HPDE6-E6E7 (cell line): Measurements from ENCODE around the gene BTNL9.
"Not testable (repeated sequence)": the region's sequence is repeated elsewhere in the genome, so short reads cannot be mapped to it uniquely, and the experiment has no call there.

Source experiments
- DNase-seq: peaks from one replicate; pipeline ENCODE4 v3.0.0; 2011; ENCODE audit warnings: missing footprints; ENCODE audit errors: extremely low spot score

Gene BTNL9

DNA sequence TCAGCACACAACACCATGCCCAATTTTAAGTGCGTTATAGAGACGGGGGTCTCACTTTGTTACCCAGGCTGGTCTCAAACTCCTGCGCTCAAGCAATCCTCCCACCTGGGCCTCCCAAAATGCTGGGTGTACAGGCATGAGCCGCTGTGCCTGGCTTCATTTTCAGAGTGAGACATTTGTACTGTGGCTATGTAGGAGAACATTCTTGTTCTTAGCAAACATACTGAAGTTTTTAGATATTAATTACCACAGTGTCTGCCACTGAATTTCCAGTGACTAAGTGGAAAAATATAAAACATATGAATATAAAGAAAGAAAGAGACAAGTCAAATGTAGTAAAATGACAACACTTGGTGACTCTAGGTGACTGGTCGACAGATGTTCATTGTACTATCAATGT lies 20.9 kb downstream of the BTNL9 start:
- DNase-seq, result no peak

DNA sequence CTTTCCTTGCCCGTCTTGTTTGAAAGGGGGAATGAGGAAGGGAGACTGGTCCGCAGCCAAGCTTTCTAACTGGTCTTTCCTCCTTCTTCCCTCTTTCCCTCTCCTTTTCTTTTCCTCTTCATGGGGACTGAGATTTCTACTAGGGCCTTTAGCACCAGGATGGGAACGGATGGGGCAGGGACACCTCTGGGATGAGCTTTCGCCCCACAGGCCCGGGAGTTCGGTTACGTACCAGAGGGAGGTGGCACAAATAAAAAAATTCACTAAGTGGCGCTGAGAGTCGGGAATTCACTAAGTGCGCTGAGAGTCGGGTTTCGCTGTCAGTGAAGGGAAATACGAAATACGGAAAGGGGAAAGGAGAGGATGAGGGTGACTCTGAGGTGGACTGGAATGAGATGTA lies 21.6 kb downstream of the BTNL9 start:
- no peak for DNase-seq

DNA sequence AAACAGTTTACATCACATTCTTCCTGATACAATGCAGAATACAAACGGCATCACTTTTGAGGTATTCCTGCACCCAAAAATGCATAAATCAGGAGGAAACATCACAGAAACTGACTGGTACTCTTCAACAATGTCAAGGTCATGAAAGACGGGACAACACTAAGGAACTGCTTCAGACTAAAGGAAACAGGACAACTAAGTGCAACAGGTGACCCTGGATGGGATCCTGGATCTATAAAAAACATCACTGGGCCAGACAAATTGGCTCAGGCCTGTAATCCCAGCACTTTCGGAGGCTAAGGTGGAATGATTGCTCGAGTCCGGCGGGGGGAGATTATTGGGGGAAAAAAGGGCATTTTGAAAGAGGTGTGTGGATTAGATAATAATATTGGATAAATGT lies 22.6 kb downstream of the BTNL9 start:
- no peak for DNase-seq

DNA sequence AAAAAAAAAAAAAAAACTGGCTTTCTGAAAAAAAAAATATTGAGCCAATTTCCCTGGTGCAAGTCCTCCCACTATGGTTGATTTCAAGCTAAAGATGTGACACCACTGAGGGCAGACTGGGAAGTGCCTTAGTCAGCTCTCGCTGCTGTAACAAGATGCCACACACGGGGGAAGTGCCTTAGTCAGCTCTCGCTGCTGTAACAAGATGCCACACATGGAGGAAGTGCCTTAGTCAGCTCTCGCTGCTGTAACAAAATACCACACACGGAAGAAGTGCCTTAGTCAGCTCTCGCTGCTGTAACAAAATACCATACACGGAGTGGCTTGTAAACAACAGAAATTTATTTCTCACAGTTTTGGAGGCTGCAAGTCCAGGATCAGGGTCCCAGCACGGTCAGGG lies 23.4 kb downstream of the BTNL9 start:
- no peak for DNase-seq

DNA sequence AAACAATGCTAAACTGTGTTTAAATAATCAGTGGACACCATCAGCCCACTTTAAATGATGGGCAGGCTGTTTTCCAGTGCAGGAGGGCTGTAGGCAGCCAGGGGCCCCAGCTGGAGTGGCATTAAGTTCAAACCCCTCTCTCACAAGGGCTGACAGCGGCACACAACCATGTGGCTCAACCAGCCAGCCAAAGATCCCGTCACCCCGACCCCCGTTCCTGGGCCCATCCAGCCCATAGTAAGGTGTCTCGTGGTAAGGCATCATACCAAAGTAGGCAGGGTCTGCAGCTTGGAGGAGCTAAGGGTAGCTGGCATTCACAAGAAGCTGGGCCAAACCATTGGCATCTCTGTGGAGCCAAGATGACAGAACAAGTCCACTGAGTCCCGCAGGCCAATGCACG lies 24.9 kb downstream of the BTNL9 start:
- DNase-seq, result no peak

DNA sequence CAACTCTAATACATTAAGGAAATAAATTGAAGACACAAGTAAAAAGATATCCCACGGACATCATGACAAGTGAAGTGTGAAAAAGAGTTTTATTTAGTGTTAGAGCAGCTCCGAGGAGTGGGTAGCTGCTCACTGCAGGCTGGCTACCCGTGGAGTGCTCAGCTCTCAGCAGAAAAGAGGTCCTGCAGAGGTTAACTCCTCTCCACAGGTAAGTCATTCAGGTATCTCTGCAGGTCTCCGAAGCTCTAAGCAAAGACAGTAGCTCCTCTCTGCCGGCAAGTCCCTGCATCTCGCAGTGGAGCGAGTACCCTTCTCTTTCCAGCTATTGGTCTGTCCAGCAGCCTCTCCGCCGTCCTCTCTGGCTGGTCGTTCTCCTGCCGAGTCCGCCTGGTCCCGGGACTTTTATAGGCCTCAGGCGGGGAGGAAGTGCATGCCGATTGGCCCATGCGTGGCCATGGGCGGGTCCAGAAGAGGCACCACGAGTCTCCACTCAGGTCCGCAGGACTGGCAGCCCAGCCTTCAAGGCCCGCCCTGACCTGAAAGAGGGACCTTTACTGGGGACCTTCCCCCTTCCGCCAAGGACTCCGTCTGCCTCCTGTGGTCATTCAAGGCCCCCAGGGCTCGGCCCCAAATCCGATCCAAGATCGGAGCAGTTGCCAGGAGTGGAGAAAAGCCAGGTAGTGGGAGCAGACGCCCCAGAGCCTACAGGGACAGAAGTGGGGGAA lies 29.9 kb downstream of the BTNL9 start:
- DNase-seq, result no peak

DNA sequence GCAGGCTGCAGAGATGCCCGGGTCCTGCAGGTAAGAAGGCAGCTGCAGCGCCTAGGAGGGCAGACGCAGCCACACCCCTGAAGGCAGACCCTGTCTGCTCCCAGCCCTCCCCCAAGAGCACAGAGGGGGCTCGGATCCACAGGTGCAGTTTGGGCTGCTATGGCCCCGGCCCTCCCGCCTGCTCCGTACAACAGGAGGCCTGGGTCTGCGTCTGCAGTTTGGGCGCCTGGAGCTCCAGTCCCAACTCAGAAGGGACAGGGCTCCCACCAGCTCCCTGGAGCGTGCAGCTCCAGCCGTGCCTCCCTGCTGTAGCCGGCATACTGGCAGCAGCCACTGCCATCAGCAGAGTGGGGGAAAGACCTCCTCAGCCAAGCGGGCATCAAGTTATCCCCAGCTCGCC lies 30.5 kb downstream of the BTNL9 start:
- DNase-seq, result no peak

DNA sequence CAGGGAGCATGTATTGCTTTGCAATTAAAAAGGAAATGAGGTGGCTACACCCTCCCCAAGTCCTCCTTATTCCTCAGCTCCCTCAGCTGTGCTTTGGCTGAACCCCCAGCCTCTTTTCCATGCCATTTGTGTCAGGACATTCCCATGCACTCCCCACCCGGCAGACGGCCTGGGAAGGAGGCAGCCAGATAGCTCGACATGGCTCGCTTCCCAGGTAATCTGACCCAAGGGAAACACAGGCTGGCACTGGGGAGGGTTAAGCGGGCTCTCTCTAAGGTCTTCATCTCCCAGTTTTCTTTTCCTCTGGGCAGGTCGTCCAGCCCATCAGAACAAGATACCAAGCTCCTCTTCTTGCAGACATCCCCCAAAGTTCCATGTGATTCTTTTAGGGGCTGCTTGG lies 31.2 kb downstream of the BTNL9 start:
- DNase-seq, result no peak

DNA sequence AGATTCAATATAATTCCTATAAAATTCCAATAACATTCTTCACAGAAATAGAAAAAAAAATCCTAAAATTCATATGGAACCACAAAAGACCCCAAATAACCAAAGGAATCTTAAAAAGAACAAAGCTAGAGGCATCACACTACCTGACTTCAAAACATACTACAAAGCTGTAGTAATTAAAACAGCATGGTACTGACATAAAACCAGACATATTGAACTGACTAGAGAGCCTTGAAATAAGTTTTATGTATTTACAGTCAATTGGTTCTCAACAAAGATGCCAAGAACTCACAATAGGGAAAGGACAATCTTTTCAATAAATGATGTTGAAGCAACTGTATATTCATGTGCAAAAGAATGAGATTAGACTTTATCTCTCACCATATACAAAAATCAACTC lies 36.9 kb downstream of the BTNL9 start:
- DNase-seq, result no peak

DNA sequence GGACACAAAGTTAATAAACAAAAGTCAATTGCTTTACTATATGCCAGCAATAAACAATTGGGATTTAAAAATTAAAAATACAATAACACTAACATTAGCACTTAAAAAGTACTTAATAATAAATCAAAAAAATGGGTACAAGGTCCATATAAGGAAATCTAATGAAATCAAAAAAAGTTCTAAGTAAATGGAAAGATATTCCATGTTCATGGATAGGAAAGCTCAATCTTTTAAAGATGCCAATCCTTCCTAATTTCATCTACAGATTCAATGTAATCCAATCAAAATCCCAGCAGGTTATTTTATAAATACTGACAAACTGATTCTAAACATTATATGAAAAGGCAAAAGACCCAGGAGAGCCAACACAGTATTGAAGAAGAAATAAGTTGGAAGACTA lies 41.9 kb downstream of the BTNL9 start:
- DNase-seq, result no peak

DNA sequence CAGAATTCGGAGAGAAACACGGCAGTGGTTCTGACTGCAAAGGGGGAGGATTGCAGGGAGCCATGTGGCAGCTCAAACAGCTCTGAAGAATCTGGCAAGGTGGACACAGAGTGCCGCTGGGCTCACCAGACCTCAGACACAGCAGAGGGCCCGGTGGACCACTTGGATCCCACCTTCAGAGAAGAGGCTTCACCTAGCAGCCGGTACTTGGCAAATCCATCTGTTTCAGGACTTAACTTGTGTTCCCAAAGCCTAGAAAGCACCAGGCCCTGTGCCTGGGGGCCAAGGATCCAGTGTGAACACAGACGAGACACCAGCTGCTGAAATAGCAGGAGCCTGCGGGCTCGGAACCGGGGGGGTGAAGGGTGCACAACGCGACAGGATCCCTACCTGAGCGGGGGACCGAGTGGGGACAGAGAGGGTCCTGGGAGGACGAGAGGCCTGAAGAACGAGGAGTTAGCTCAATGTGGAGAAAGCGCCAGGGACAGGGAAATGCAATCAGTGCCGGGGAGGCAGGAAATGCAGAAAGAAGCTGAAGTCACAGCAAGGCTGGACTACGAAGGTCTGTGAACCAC lies 44.6 kb downstream of the BTNL9 start:
- DNase-seq, result no peak

DNA sequence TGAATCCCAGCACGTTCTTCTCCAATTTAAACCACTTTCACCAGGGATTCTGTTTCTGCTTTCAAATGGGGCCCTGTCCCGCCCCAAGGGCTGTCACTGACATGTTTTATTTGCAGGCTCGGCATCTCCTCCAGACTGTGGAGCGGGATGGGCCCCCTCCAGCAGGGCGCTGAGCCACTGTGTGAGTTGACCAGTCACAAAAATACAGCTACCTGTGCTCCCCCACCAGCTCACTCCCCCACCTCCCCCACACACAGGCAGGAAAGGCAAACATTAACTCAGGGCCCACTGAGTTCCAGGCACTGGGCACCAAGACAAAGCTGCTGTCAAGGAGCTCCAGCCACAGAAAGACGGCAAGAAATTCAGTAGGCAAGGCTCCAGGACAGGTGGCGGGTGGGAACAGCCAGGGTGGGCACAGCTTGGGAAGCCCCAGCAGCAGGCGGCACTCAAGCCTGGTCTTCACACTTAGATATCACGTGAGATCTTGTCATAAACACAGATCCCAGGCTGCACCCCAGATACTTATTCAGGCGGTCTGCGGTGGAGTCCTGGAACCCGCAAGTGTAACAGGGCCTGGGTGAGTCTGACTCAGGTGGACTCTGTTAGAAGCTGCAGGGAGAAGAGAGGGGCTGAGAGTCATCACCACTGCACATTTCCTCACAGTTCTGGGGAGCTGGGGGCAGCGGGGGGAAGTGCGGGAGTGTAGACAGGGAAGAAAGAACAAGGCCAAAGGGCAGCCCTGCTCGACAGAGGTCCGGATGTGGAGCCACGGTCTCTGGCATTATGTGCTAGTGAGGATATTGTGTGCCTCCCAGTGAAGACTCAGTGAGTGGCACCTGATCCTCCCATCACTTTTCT lies 46.2 kb downstream of the BTNL9 start:
- no peak for DNase-seq

DNA sequence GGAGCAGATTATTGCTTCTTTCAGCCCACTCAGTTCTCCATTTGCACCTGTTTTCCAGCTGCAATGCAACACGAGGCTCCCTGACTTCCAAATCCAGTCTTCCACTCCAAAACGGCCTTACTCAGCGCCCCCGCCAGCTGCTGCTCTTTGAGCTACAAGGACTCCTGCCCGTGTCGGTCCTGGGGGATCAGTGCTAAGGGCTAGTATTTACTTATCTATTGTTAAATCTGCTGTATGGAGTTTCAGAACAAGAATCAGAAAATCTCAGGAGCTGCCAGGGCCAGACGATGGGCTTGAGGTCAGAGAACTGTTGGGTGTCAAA lies 46.8 kb downstream of the BTNL9 start:
- DNase-seq, result no peak

DNA sequence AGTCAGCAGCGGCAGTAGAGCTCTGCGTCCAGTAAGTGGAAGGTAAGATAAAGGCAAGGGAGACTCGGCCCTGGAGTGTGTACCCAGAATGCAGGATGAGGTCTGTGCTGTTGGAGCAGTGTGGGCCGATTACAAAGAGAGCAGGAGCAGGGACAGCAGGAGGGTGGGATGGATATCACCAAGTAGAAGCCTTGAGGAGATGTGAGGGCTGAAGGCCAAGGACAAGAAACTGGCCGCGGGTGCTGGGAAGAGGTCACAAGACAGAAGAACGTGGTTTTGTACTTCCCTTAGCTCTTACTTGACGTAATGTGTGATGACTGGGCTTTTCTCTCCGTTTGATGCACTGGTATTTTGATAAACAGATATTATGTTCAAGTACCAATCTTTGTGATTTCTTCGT lies 47.2 kb downstream of the BTNL9 start:
- DNase-seq, result no peak

DNA sequence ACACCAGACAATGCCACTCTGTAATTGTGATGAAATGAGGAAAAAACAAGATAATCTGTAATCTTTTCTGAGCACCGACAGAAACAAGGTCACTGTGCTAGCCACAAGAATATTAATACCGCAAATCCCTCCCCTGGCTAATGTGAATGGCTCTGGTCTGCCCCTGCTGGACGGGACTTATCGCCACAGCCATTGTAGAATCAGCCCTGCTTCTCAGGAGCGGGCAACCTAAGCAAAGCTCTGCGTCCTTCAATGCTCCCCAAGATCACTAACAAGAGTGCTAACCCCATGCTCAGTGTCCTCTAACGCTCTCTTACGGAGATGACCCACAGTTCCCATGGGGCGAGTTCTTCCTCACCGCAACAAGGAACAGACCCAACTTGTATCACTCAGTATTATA lies 48.2 kb downstream of the BTNL9 start:
- no peak for DNase-seq

DNA sequence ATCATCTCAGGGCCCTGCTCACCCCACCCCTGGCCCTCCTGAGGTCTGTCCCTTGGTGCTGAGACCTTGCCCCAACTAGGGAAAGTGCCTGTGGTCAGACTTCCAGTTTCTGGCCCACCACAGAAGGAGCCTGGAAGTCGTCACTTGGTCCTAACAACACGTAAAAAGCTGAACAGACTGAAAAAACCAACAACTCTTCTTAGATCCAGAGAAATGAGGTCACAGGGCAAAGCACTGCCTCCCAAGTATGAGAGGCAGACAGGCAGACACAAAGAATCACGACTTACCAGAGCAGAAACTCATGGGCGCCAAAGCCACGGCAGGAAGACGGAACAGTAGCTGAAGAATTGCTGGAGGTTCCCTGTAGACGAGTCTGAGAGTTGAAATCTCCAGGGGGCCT lies 52.4 kb downstream of the BTNL9 start:
- no peak for DNase-seq

DNA sequence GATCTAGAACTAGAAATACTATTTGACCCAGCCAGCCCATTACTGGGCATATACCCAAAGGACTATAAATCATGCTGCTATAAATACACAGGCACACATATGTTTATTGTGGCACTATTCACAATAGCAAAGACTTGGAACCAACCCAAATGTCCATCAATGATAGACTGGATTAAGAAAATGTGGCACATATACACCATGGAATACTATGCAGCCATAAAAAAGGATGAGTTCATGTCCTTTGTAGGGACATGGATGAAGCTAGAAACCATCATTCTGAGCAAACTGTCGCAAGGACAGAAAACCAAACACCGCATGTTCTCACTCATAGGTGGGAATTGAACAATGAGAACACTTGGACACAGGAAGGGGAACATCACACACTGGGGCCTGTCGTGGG lies 55.1 kb downstream of the BTNL9 start:
- DNase-seq, result not testable (repeated sequence)

DNA sequence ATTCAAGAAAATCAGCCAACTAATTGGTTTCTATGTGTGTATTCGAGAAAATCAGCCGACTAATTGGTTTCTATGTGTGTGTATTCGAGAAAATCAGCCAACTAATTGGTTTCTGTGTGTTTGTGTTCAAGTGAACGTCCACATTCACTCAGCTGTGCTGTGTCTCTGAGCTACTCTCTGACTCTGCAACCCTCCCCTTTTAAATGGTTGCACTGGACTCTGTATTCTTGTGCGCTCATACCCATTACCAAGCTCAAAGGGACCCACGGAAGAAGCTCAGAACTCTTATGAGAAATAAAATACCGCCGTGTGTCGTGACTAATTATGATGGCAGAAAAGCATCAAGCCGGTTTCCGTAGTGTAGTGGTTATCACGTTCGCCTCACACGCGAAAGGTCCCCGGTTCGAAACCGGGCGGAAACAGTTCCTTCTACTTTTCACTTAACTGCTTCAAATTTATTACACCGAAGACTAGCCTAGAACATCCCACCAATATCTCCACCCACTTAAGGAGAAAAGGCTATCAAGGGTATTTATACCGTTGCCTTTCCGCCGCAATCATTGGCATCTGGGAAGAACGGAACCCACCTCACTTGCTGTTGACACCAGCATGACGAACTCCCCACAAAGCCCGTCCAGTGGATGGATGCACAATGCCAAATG lies 56.8 kb downstream of the BTNL9 start:
- not testable (repeated sequence) for DNase-seq

DNA sequence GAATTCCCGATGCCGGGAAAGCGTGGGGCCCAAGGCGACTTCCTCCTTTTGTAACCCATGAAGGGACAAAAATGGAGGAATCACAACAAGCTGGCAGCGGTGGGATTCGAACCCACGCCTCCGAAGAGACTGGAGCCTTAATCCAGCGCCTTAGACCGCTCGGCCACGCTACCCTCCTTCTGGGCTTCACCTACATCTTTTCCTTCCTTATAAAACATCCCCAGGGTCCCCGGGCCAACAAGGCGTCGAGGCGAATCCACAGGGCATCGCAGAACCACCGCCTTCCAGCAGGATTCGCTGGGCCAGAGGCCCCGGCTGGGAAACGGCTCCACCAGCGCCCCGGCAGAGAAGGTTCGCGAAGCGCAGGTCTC lies 57.3 kb downstream of the BTNL9 start:
- DNase-seq, result not testable (repeated sequence)

DNA sequence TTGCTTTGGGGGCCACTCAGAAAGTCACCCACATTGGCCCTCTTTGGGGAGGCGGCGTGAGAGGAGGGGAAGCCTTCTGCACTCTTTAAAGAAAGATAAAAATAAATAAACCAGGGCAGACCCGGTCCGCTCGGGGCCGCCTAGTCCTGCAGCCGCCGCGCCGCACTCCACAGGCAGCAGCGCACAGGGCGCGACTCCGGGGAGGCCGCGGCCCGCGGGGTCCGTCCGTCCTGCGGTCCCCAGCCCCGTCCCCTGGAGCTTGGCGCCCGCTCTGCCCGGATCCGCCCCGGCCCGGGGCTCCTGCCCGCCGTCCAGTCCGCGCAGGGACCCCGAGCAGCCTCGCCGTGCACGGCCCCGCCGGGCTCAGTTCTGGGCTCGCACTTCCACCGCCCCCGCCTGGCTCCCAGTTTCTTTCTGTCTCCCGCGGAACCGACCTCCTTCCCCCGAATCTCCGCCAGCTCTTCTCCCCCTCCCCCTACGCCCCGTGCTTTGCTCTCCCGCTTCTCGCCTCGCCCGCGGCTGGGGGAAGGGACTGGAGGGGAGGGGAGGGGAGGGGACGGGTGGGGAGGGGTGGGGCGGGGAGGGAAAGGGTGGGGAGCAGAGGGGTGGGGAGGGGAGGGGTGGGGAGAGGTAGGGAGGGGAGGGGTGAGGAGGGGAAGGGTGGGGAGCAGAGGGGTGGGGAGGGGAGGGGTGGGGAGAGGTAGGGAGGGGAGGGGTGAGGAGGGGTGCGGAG lies 57.9 kb downstream of the BTNL9 start:
- not testable (repeated sequence) for DNase-seq

DNA sequence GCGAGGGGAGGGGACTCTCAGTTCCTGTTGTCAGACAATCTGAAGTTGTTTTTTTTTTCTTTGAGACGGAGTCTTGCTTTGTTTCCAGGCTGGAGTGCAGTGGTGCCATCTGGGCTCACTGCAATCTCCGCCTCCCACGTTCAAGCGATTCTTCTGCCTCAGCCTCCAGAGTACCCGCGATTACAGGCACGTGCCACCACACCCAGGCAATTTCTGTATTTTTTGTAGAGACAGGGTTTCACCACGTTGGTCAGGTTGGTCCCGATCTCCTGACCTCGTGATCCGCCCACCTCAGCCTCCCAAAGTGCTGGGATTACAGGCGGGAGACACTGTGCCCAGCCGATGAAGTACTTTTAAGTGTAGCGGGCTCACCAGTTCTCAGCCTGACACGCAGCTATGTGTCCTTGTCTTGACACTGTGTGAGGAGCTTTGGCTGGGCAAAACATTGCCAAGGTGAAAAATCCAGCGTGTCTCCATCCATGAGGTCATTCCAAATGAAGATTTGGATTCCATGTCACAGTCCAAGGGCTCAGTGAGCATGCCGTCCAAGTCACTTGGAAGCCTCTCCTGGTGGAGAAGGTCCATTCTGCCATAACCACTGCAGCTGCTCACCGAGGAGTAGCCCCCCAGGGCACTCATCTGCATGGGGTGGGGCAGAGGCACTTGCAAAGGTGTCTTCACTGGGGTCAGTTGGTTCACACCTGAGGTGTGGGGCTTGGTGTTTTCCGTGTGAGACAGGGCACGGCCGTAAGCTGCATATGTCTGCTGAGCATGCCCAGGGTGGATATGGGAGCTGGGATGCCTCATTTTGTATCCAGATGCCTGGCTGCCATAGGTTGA lies 58.9 kb downstream of the BTNL9 start:
- no peak for DNase-seq
